Activated T-helper 1 cell treated with anti-CD3 and anti-CD28 coated beads, Interleukin-12 subunit alpha, Interleukin-12 subunit beta, Interleukin-2, Interleukin-4 antibody, amounts not matched to agents 30 ng/mL and 10 ng/mL and 1 ng/mL, durations not matched to agents 14 hours and 24 hours and 36 hours (primary cell): ENCODE data around the gene SNRNP25. TPM values are rescaled to one million over a fixed set of nuclear protein-coding genes. Genes with fewer than 3 reads are reported as not detected.
A peak's percentile ranks its signal among the peaks of the same experiment; 100 is the strongest.

ENCODE experiments used
- DNase-seq: peaks from one replicate; pipeline ENCODE4 v3.0.0; 2021; ENCODE audit warnings: low spot score
- H3K27ac Mint-ChIP-seq: one replicate; pipeline ENCODE4 v1.8.0; 2021; ENCODE audit warnings: mild to moderate bottlenecking, mixed read lengths
- H3K27me3 Mint-ChIP-seq: one replicate; pipeline ENCODE4 v1.8.0; 2022; ENCODE audit warnings: mild to moderate bottlenecking, moderate library complexity, mixed read lengths; ENCODE audit not compliant: insufficient read depth
- H3K36me3 Mint-ChIP-seq: one replicate; pipeline ENCODE4 v1.8.0; 2021; ENCODE audit warnings: low read depth, mixed read lengths
- H3K4me1 Mint-ChIP-seq: one replicate; pipeline ENCODE4 v1.8.0; 2021; ENCODE audit warnings: low read depth, mixed read lengths
- H3K4me3 Mint-ChIP-seq: one replicate; pipeline ENCODE4 v1.8.0; 2021; ENCODE audit warnings: mild to moderate bottlenecking, moderate library complexity, mixed read lengths
- H3K9me3 Mint-ChIP-seq: one replicate; pipeline ENCODE4 v1.8.0; 2021; ENCODE audit warnings: mixed read lengths
- intact Hi-C: fragments of 100-400 bp; cut with micrococcal nuclease; formaldehyde crosslinking; loops from one replicate; pipeline ENCODE4 v1.15.1; 2024
- total RNA-seq: library from RNA; stranded (reverse); gene quantifications from 2 replicates; pipeline ENCODE4 v1.2.3, GENCODE V29; 2022

SNRNP25 gene
- total RNA-seq, 1 donor from 2014 or later, result 98.9 TPM

- intact Hi-C loops, result no loop called here
- Mint-ChIP-seq H3K4me1 (peaks cover 15% of the 10 kb centered on the region), H3K4me3 (peak overlapping the region; percentile 19), H3K9me3 (no peaks in the 10 kb centered on the region), H3K27ac (no peak overlapping the region), H3K27me3 (peaks cover 48% of the 10 kb centered on the region), H3K36me3 (peaks cover 2% of the 10 kb centered on the region)
- DNase-seq, result no peak
These were observed 18.1 kb downstream of the SNRNP25 start for GRCh38 chr16:71540-72401.

GRCh38 chr16:72561-73548, 19.2 kb downstream of the SNRNP25 start, which contains the start of gene RHBDF1:
Gene RHBDF1 (minus strand): TSS chr16:72631. CDS start chr16:65015, 7,616 bp downstream.
- no peak within 1 kb of the TSS for H3K27ac Mint-ChIP-seq
- H3K4me3 Mint-ChIP-seq, result peak within 1 kb of the TSS; percentile 74
- peaks cover 2% of the 10 kb centered on the region for H3K36me3 Mint-ChIP-seq
- no peaks in the 10 kb centered on the region for H3K9me3 Mint-ChIP-seq
- H3K27me3 Mint-ChIP-seq, result peaks cover 44% of the 10 kb centered on the region
- intact Hi-C loops, result no loop called here
- H3K4me1 Mint-ChIP-seq, result peaks cover 17% of the 10 kb centered on the region
- no peak for DNase-seq

GRCh38 chr16:74051-74746, 20.6 kb downstream of the SNRNP25 start:
- no peak overlapping the region for H3K27ac Mint-ChIP-seq
- peaks cover 2% of the 10 kb centered on the region for H3K36me3 Mint-ChIP-seq
- peaks cover 41% of the 10 kb centered on the region for H3K27me3 Mint-ChIP-seq
- peaks cover 18% of the 10 kb centered on the region for H3K4me1 Mint-ChIP-seq
- no peaks in the 10 kb centered on the region for H3K9me3 Mint-ChIP-seq
- peak overlapping the region; percentile 42 for H3K4me3 Mint-ChIP-seq
- intact Hi-C loops, result no loop called here
- no peak for DNase-seq

GRCh38 chr16:74747-75334, 21.2 kb downstream of the SNRNP25 start:
- peaks cover 34% of the 10 kb centered on the region for H3K27me3 Mint-ChIP-seq
- no peaks in the 10 kb centered on the region for H3K9me3 Mint-ChIP-seq
- peaks cover 8% of the 10 kb centered on the region for H3K36me3 Mint-ChIP-seq
- no peak overlapping the region for H3K27ac Mint-ChIP-seq
- H3K4me1 Mint-ChIP-seq, result peaks cover 24% of the 10 kb centered on the region
- intact Hi-C loops, result no loop called here
- no peak for DNase-seq
- H3K4me3 Mint-ChIP-seq, result peak overlapping the region; percentile 42

- intact Hi-C loops, result no loop called here
- Mint-ChIP-seq H3K4me3 (peak overlapping the region; percentile 80), H3K9me3 (no peaks in the 10 kb centered on the region), H3K27ac (peak overlapping the region; percentile 71), H3K27me3 (peaks cover 24% of the 10 kb centered on the region), H3K4me1 (peaks cover 28% of the 10 kb centered on the region), H3K36me3 (peaks cover 8% of the 10 kb centered on the region)
- no peak for DNase-seq
These were observed 22.2 kb downstream of the SNRNP25 start for GRCh38 chr16:75580-76501.

GRCh38 chr16:76535-77272, 23.1 kb downstream of the SNRNP25 start:
- peaks cover 28% of the 10 kb centered on the region for H3K4me1 Mint-ChIP-seq
- DNase-seq, result no peak
- peak overlapping the region; percentile 80 for H3K4me3 Mint-ChIP-seq
- peaks cover 8% of the 10 kb centered on the region for H3K36me3 Mint-ChIP-seq
- intact Hi-C loops, result loop anchor here (1.0 kb wide), 2 partner anchors 11 to 23 kb away; partner anchors contain the start of genes POLR3K and SNRNP25
- no peaks in the 10 kb centered on the region for H3K9me3 Mint-ChIP-seq
- peak overlapping the region; percentile 71 for H3K27ac Mint-ChIP-seq
- peaks cover 19% of the 10 kb centered on the region for H3K27me3 Mint-ChIP-seq

- H3K4me3 Mint-ChIP-seq, result peak overlapping the region; percentile 80
- H3K27ac Mint-ChIP-seq, result peak overlapping the region; percentile 71
- H3K27me3 Mint-ChIP-seq, result peaks cover 19% of the 10 kb centered on the region
These were observed 23.7 kb downstream of the SNRNP25 start for GRCh38 chr16:77273-77806.

GRCh38 chr16:77807-78443, 24.3 kb downstream of the SNRNP25 start, which contains the start of gene MPG:
Gene MPG (plus strand): TSS chr16:78225. CDS start chr16:78310, 85 bp downstream.
- H3K9me3 Mint-ChIP-seq, result no peaks in the 10 kb centered on the region
- H3K4me3 Mint-ChIP-seq, result peak within 1 kb of the TSS; percentile 90
- H3K27me3 Mint-ChIP-seq, result peaks cover 17% of the 10 kb centered on the region
- DNase-seq, result peak; percentile 86
- H3K4me1 Mint-ChIP-seq, result peaks cover 25% of the 10 kb centered on the region
- intact Hi-C loops, result loop anchor here (1.0 to 2.0 kb wide), 3 partner anchors 13 to 25 kb away; partner anchors contain the start of genes POLR3K and SNRNP25
- H3K36me3 Mint-ChIP-seq, result peaks cover 7% of the 10 kb centered on the region
- peak within 1 kb of the TSS; percentile 78 for H3K27ac Mint-ChIP-seq

More at GRCh38 chr16:77273-77806, 23.7 kb downstream of the SNRNP25 start:
- H3K36me3 Mint-ChIP-seq, result peaks cover 8% of the 10 kb centered on the region
- peak; percentile 29 for DNase-seq
- H3K9me3 Mint-ChIP-seq, result no peaks in the 10 kb centered on the region
- H3K4me1 Mint-ChIP-seq, result peaks cover 28% of the 10 kb centered on the region
- intact Hi-C loops, result loop anchor here (1.0 kb wide), 2 partner anchors 12 to 24 kb away; partner anchors contain the start of genes POLR3K and SNRNP25

GRCh38 chr16:78444-79150, 25.0 kb downstream of the SNRNP25 start:
- Mint-ChIP-seq H3K27ac (peak overlapping the region; percentile 78), H3K4me1 (peaks cover 25% of the 10 kb centered on the region), H3K9me3 (no peaks in the 10 kb centered on the region), H3K4me3 (peak overlapping the region; percentile 90), H3K27me3 (peaks cover 12% of the 10 kb centered on the region), H3K36me3 (peaks cover 6% of the 10 kb centered on the region)
- intact Hi-C loops, result loop anchor here (2.0 kb wide), 1 partner anchor 18 kb away; no protein-coding TSS in a partner anchor
- no peak for DNase-seq
